HG02678 (cell line): ENCODE measurements around the gene MORC3.
"Not testable (repeated sequence)": the region's sequence is repeated elsewhere in the genome, so short reads cannot be mapped to it uniquely, and the experiment has no call there.

Experiments used
- ATAC-seq: cut with Tn5 transposase; IDR thresholded peaks from one replicate; pipeline ENCODE4 v1.9.1; 2021; ENCODE audit warnings: mild to moderate bottlenecking, moderate library complexity; ENCODE audit not compliant: unreplicated experiment

MORC3 gene

DNA sequence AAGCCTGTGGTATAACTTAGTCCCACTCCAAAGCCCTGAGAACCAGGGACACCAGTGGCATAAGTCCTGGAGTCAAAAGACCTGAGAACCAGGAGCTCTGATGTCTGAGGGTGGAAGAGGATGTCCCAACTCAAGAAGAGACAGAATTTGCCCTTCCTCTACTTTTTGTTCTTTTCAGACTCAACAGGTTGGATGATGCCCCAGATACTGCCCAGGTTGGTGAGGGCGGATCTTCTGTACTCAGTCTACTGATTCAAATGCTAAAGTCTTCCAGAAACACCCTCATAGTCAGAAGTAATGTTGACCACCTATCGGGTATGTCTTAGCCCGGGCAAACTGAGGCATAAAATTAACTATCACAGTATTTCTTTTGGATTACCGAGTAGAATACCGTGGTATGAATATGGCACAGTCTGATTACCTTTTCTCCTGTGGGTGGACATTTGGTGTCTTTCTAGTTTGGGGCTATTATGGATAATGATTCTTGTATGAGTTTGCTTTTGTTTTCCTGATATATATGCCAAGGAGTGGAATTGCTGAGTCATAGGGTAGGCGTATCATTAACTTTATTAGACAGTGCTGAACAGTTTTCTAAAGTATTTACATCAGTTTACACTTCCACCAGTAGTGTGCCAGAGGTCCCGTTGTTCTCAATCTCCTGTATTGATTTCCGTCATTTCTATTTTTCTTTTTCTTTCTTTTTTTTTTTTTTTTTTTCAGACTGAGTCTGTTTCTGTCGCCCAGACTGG lies 62.0 kb downstream of the MORC3 start:
- ATAC-seq: no peak

DNA sequence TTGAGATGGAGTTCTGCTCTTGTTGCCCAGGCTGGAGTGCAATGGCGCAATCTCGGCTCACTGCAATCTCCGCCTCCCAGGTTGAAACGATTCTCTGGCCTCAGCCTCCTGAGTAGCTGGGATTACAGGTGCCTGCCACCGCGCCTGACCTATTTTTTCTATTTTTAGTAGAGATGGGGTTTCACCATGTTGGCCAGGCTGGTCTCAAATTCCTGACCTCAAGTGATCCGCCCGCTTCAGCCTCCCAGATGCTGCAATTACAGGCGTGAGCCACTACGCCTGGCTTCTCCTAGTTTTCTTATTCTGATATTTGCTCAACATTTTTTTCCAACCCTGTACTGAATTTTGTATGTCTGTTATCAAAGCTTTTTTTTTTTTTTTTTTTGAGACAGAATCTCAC lies 62.7 kb downstream of the MORC3 start:
- not testable (repeated sequence) for ATAC-seq

DNA sequence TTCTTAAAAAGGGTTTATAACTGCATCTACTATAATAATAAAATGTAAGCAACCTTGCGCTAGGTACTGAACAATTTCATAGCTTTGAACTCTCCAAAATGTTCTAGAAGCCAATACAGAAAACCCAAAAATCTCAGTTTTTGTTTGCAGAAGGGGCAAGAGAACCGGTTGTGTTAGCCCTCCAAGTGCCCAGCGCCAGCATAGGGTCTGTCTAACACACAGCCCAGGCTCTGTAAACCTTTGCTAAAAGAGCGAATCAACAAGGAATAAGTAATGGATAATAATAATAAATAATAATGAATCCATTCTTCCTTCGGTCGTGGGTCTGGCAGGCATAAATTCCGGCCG lies 64.9 kb downstream of the MORC3 start:
- ATAC-seq: no peak

DNA sequence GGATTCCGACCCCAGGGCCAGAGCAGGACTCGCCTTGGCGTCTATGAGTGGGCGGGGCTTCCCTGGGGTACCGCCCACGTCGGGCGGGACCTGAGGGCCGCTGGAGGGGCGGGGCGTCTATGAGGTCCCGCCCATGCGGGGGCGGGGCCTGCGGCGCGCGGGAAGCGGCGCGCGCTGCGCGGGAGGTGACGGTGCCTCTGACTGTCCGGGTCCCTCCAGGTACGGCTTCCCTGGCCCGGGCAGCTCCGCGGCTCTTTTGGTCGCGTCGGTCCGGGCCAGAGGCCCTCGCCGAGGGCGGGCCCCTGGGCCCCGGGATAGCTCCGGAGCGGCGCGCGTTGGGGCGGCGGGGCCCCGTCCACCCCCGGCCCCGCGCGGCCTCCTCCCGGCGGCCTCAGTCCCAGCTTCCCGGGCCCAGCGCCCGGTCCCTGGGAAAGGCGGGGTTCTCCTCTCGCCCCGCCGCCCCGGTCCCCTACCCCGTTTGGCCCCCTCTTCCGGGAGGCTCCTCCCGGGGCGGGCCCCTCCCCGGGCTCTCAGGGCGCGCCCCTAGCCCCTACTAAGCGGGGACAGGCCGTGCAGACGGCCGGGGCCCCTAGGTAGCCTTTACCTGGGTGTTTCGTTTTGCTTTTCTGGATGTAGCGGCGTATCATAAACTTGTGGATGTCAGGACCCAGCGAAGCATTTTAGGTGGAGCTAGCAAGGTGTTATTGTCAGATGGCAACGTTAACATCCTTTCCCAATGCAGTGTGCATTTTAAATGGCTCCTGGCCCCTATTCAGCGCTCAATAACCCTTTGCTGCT lies 65.4 kb downstream of the MORC3 start, which contains the start of gene CHAF1B:
Gene CHAF1B, plus strand, starts transcription at position 160 of the 798 bp plus-strand sequence. CDS start 745 bp downstream, outside the sequence.
- ATAC-seq: peak; percentile 78

DNA sequence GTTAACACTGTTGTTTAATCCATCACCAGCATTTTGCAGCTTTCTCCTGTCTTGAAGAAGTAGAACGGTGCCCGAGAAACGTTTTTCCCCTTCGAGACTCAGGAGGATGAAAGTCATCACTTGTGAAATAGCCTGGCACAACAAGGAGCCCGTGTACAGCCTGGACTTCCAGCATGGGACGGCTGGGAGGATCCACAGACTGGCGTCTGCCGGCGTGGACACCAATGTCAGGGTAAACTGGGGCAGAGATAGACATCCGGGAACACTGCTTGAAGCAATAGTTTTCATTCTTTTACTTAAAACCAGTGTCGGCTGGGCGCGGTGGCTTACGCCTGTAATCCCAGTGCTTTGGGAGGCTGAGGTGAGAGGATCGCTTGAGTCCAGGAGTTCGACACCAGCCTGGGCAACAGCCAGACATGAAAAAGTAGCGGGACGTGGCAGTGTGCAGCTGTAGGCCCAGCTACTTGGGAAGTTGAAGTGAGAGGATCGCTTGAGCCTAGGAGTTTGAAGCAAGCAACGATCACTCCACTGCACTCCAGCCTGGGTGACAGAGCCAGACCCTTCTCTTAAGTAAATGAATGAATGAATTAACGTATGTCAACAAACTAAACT lies 66.1 kb downstream of the MORC3 start:
- no peak for ATAC-seq

DNA sequence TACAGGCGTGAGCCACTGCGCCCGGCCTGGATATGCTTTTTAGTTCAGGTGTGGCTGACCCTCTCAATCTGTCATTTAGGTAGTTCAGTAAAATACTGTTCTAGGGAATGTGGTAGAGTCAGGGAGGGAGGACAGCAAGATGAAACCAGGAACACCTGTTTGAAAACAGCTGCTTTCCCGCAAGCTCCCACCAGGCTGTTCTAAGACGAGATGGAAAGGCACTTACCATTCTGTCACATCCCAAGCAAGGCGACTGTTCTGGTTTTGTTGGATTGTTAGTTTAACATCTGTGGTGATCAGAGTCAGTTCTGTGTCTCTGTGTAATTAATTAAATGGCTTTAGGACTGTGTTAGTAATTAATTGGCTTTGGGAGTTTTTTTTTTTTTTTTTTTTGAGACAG lies 68.1 kb downstream of the MORC3 start:
- no peak for ATAC-seq

DNA sequence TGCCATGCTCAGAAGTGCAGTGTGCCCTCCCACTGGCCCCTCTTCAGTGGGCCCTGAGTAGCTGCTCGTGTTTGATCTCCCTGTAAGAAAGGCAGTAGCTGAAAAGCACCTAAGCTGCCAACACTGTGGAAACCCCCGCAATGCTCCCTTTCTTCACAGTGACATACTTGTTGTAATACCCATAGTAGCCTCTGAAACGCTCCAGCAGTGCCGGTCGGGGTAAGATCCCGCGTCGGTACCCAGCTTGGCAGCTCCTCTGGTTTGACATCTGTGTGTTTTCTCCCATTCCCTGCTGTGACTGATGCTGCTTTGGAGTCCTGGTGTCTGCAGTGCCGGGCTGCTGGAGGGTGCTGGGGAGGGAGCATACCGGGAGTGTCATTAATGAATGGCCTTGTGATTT lies 68.8 kb downstream of the MORC3 start:
- no peak for ATAC-seq

DNA sequence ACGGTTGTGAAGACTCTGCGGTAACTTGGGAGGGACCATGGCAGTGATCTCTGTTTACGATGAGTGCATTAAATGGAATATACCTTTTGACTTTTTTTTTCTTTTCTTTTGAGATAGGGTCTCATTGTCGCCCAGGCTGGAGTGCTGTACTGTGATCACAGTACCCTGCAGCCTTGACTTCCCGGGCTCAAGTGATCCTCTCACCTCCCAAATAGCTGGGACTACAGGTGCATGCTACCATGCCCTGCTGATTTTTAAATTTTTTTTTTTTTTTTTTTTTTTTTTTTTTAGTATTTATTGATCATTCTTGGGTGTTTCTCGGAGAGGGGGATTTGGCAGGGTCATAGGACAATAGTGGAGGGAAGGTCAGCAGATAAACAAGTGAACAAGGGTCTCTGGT lies 71.7 kb downstream of the MORC3 start:
- ATAC-seq: not testable (repeated sequence)

DNA sequence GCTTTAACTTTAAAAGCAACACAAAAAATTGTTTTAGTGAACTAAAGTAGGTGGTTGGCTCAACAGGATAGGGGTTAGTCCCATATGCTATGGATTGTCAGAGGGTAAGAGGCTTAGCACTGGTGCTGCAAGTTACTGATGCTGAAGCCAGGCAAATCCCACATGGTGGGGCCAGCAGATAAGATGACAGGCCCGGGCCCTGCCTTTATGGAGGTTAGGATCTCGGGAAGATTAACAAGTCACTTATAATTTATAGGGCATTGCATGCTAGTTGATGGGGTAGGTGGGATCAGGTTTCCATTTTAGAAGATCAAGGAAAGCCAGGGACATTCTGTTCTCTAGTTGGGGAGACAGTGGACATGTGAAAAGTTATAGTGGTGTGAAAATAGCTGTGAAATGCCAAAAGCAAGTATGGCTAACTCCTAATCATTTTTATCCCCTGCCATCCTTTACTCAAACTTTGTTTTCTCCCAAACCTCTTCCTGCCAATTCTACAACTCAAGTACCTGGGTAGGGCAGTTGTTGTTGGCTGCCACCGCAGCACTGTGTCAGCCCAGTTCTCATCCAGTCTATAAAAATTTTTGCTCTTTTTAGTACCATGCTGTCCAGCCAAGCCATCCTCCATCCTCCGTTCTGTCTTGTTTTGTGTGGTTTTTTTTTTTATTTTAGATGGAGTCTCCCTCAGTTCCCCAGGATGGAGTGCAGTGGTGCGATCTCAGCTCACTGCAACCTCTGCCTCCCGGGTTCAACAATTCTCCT lies 75.5 kb downstream of the MORC3 start:
- ATAC-seq: no peak

DNA sequence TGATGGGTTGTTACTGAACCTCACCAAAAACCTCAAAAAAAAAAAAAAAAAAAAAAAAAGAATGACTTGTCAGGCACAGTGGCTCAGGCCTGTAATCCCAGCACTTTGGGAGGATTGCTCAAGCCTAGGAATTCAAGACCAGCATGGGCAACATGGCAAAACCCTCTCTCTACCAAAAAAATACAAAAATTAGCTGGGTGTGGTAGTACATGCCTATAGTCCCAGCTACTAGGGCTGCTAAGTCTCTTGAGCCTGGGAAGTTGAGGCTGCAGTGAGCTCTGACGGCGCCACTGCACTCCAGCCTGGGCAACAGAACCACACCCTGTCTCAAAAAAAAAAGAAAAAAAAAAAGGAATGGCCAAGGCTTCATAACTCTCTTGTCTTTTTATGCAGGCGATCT lies 76.3 kb downstream of the MORC3 start:
- no peak for ATAC-seq

DNA sequence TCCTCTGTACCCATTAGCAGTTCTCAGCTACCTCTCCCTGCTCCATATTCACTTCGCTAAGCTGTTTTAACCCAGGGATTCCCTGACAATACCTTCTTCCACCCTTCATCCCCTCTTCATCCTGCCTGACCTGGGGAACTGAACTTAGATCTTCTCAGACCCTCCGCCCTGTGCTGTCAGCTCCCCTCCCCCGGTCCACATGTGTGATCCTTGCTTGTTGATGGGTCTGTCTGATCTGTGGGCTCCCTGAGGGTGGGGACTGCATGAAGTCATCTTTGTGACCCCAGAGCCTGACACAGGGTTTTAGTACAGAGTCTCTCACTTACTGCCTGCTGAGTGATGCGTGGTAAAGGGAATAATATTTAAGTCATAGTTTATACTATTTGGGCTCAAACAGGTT lies 77.0 kb downstream of the MORC3 start:
- ATAC-seq: no peak

DNA sequence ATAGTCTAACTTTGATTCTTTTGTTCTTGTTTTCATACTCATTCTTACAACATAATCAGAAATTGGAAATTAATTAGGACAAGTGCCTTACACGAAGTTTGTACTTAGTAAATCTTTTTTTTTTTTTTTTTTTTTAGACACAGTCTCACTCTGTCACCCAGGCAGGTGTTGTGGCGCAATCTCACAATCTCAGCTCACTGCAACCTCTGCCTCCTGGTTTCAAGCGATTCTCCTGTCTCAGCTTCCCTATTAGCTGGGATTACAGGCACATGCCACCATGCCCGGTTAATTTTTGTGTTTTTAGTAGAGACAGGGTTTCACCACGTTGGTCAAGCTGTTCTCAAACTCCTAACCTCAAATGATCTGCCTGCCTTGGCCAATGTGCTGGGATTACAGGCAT lies 77.6 kb downstream of the MORC3 start:
- ATAC-seq: no peak

DNA sequence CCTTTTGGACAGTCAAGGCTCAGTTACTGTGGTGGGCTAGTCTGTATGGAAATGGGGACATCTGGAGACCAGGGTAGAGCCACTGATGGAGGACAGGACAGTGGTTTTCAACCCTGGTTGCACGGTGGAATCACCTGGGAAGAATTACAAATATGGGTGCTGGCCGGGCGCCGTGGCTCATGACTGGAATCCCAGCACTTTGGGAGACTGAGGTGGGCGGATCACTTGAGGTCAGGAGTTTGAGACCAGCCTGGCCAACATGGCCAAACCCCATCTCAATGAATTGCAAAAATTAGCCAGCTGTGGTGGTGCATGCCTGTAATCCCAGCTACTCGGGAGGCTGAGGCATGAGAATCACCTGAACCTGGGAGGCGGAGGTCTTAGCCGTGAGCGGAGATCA lies 79.7 kb downstream of the MORC3 start:
- ATAC-seq: not testable (repeated sequence)

DNA sequence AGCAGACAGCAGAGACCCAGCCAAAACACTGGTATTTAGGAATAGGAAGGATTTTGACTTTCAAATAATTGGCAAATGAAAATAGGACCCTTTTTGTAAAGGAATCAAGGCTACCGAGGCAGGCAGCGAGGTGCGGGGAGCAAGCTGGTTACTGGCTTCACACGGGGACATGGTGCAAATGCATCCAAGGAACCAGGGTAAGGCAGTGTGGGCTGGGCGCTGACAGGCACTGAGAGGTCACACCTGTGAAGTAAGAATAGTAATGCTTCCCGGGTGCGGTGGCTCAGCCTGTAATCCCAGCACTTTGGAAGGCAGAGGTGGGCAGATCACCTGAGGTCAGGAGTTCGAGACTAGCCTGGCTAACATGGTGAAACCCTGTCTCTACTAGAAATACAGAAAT lies 80.7 kb downstream of the MORC3 start:
- ATAC-seq: no peak

DNA sequence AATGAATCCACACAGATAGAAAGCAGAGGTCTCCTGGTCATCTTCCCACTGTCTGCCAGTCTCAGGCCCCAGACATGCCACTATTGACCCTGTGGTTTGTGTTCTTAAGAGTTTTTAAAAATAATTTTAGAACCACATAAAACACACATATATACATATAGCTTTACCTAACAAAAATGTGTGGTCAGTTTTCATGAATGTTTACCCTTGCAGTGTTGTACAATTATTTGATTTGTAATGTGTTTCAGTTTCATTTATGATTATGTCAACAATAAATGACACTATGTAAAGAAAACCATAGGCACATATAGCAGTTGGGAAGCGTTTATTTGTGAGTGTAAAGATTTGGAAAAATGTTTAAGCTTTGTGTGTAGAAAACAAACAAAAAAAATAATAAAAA lies 82.3 kb downstream of the MORC3 start:
- ATAC-seq: no peak

DNA sequence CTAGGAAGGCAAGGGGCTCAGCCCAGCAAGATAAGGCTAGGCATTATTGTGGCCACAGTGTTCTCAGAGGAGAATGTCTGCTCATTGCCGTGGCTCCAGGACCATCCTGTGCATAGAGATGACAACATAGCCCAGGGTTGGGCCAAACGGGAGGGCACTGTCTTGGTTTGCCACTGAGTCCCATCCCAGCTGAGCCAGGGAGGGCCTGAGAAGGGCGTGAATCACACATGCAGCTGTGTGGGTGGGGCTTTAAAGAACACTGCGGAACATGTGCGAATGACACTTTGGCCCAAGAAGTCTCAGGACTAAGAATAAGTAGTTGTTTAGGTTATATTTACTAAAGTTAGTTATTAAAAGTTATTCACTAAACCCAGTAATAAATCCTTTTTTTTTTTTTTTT lies 83.7 kb downstream of the MORC3 start:
- no peak for ATAC-seq

DNA sequence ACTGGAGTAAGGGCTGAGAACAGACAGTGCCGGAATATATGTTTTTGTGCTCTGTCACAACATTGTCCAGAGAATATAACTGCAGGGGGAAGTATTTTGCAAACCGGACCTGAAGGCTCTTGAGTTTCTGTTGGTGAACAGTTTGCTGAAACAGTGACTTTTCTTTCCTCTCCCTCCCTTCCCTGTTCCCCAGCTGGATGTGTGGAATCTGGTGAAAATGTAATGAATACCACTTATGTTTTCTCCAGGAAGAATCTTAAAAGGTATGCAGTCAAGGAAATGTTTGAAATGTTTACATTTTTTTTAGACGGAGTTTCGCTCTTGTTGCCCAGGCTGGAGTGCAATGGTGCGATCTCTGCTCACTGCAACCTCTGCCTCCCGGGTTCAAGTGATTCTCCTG lies 88.6 kb downstream of the MORC3 start:
- no peak for ATAC-seq

DNA sequence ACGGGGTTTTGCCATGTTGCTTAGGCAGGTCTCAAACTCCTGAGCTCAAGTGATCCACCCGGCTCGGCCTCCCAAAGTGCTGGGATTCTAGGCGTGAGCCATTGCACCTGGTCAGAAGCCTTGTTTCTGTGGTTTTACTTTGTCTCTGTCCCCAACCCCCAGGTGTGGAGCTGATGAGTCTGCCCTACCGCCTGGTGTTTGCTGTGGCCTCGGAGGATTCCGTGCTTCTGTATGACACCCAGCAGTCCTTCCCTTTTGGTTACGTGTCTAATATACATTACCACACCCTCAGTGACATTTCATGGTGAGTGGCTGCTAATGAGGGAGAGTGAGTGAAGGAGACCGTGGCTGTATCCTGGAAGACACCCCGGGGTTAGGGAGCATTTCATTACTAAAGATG lies 91.3 kb downstream of the MORC3 start:
- ATAC-seq: no peak

DNA sequence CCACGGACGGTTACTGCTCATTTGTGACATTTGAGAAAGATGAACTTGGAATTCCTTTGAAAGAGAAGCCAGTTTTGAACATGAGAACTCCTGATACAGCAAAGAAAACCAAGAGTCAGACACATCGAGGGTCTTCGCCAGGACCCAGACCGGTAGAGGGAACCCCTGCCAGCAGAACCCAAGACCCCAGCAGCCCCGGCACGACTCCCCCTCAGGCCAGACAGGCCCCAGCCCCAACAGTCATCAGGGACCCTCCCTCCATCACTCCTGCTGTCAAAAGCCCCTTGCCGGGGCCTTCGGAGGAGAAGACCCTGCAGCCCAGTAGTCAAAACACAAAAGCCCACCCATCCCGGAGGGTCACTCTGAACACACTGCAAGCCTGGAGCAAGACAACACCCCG lies 92.9 kb downstream of the MORC3 start:
- no peak for ATAC-seq

DNA sequence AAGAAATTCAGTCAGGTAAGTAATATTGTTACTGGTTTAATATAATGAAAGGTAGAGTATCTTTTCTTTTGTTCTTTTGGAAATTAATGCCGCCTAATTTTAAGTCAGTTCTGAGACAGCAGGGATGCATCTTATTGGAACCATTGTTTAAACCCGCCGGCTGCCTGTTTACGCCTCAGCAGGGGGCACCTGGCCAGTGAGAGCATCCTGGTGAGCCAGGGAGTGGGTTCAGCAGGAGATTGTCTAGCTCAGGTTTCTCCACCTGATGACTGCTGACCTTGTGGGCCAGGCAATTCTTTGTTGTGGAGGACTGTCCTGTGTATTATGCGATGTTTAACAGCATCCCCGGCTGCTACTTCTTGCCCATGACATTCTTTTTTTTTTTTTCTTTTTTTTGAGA lies 95.4 kb downstream of the MORC3 start:
- no peak for ATAC-seq

DNA sequence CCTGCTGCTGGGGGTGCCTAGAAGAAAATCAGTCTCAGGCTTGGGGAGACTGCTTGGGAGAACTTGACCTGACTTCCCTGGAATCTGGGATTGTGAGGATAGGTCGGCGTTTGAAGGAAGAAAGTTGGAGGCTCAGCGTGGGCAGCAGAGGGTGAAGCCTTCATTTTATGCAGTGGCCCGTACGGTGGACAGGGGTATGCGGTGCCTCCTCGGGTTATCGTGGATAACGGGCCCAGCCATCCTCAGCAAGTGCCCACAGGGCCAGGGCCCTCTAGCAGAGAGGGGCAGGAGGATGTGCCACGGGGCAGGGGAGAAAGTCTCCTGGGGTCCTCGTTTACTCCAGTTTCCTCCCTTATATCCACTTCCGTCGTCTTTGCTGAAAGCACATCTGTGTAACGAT lies 99.2 kb downstream of the MORC3 start:
- ATAC-seq: no peak
